B cell (primary cell): ENCODE data around the gene FAXDC2. TPM values are rescaled to one million over a fixed set of nuclear protein-coding genes. Genes with fewer than 3 reads are reported as not detected.

Experiments
- ATAC-seq: fragments of 200-7000 bp; cut with Tn5 transposase; one replicate; pipeline ENCODE4 v1.10.0; 2021; ENCODE audit warnings: low read depth, mild to moderate bottlenecking, moderate number of reproducible peaks, moderate library complexity
- CTCF ChIA-PET: fragments of 350-600 bp; sonication (Branson Sonifier 250); formaldehyde crosslinking; loops from one replicate; lab custom pipeline; 2021; ENCODE audit warnings: antibody characterized with exemption, inconsistent platforms; lab: Charles Lee
- POLR2A ChIA-PET: fragments of 350-600 bp; sonication (Branson Sonifier 250); formaldehyde crosslinking; loops from one replicate; lab custom pipeline; 2021; ENCODE audit warnings: antibody characterized with exemption; lab: Charles Lee
- DNase-seq: peaks from one replicate; pipeline ENCODE4 v3.0.0; 2013
- H2AFZ ChIP-seq: 2 replicates; pipeline ENCODE4 v1.6.1; 2012; ENCODE audit warnings: mild to moderate bottlenecking, low read depth, low read length; ENCODE audit not compliant: insufficient read depth, poor library complexity, severe bottlenecking
- H3K27ac ChIP-seq, 2 donors: 1 replicate in 1 of 2; 2 replicates in 1 of 2; pipeline ENCODE4 v1.5.1; 2012 to 2013; ENCODE audit warnings: low read length in 2 of 2, mild to moderate bottlenecking in 2 of 2, moderate library complexity in 1 of 2
- H3K27me3 ChIP-seq, 4 experiments: fragments of 200-600 bp in 1 of 4; sonication (generic) in 1 of 4; replicated peaks in 1 of 4; 1 replicate in 2 of 4; 2 replicates in 2 of 4; pipeline versions ENCODE4 v1.6.1 to v1.7.0; 2013 to 2016; ENCODE audit warnings: low read length in 3 of 4, mild to moderate bottlenecking in 2 of 4, mixed read lengths in 1 of 4, moderate library complexity in 1 of 4; ENCODE audit not compliant: insufficient read depth in 4 of 4, control insufficient read depth in 3 of 4; ENCODE audit errors: control extremely low read depth in 1 of 4
- H3K36me3 ChIP-seq, 2 experiments: replicated peaks in 1 of 2; 1 replicate in 1 of 2; 2 replicates in 1 of 2; pipeline versions ENCODE4 v1.6.1 to v1.7.1; 2013; ENCODE audit warnings: low read length in 1 of 2; ENCODE audit not compliant: insufficient read depth in 2 of 2, control insufficient read depth in 1 of 2; ENCODE audit errors: control extremely low read depth in 1 of 2, extremely low read depth in 1 of 2
- H3K4me1 ChIP-seq, 2 donors: fragments of 200-600 bp in 1 of 2; sonication (generic) in 1 of 2; 1 replicate in 1 of 2; 2 replicates in 1 of 2; pipeline versions ENCODE4 v1.5.1 to v1.6.1; 2013 to 2017; ENCODE audit warnings: low read length in 2 of 2; ENCODE audit not compliant: control insufficient read depth in 2 of 2, insufficient read depth in 2 of 2
- H3K4me2 ChIP-seq: replicated peaks from 2 replicates; pipeline ENCODE3; 2012; ENCODE audit warnings: mild to moderate bottlenecking, low read depth, low read length; ENCODE audit not compliant: poor library complexity, severe bottlenecking
- H3K4me3 ChIP-seq, 5 experiments: fragments of 200-600 bp in 1 of 5; sonication (generic) in 1 of 5; 1 replicate in 3 of 5; 2 replicates in 2 of 5; pipeline versions ENCODE4 v1.5.1 to v1.7.0; 2011 to 2016; ENCODE audit warnings: low read length in 4 of 5, mild to moderate bottlenecking in 4 of 5, low read depth in 2 of 5, control low read depth in 1 of 5, moderate library complexity in 1 of 5; ENCODE audit not compliant: insufficient read depth in 1 of 5; ENCODE audit errors: control extremely low read depth in 1 of 5, extremely low read depth in 1 of 5
- H3K79me2 ChIP-seq: fragments of 200-600 bp; sonication (generic); one replicate; pipeline ENCODE4 v1.6.0; 2016; ENCODE audit warnings: low read length; ENCODE audit not compliant: control insufficient read depth, insufficient read depth
- H3K9ac ChIP-seq: fragments of 200-600 bp; sonication (generic); 2 replicates; pipeline ENCODE4 v1.6.1; 2017; ENCODE audit warnings: mild to moderate bottlenecking, low read length, moderate library complexity
- H3K9me3 ChIP-seq, 3 donors: one replicate each; pipeline versions ENCODE4 v1.6.1 to v1.7.1; 2013; ENCODE audit warnings: low read length in 2 of 3; ENCODE audit not compliant: control insufficient read depth in 2 of 3, insufficient read depth in 1 of 3; ENCODE audit errors: control extremely low read depth in 1 of 3
- H4K20me1 ChIP-seq: 2 replicates; pipeline ENCODE4 v1.6.0; 2012; ENCODE audit warnings: mild to moderate bottlenecking, low read length; ENCODE audit not compliant: insufficient read depth, control insufficient read depth, poor library complexity, severe bottlenecking
- H3K27ac Mint-ChIP-seq: one replicate; pipeline ENCODE4 v1.8.0; 2021; ENCODE audit warnings: mixed read lengths
- H3K27me3 Mint-ChIP-seq: one replicate; pipeline ENCODE4 v1.8.0; 2021; ENCODE audit warnings: mixed read lengths
- H3K4me1 Mint-ChIP-seq: one replicate; pipeline ENCODE4 v1.8.0; 2021; ENCODE audit warnings: mixed read lengths
- H3K4me3 Mint-ChIP-seq: one replicate; pipeline ENCODE4 v1.8.0; 2021; ENCODE audit warnings: mixed read lengths
- H3K9me3 Mint-ChIP-seq: one replicate; pipeline ENCODE4 v1.8.0; 2022; ENCODE audit warnings: mixed read lengths; ENCODE audit not compliant: insufficient read depth
- EZH2 ChIP-seq: IDR thresholded peaks from 2 replicates; pipeline ENCODE4 v1.6.1; 2012; ENCODE audit warnings: borderline replicate concordance, low read depth, mild to moderate bottlenecking, moderate library complexity, low read length; ENCODE audit not compliant: insufficient read depth, poor library complexity, severe bottlenecking
- WGBS: methylation state at CpG from one replicate; pipeline ENCODE4 v1.1.5; 2013; ENCODE audit warnings: missing lambda C conversion rate; ENCODE audit not compliant: insufficient coverage; 5-methylcytosine and 5-hydroxymethylcytosine counted together
- intact Hi-C: fragments of 100-400 bp; cut with micrococcal nuclease; formaldehyde crosslinking; loops from one replicate; pipeline ENCODE4 v1.10.0; 2022
- polyA plus RNA-seq: library from polyadenylated mRNA; depleted of rRNA; stranded (reverse); fragments of >200 nt; gene quantifications from 2 replicates; pipeline ENCODE4 v1.2.3, GENCODE V29; 2012
- total RNA-seq, 2 donors: library from RNA; stranded (reverse); fragments of 120-200 nt in 1 of 2; gene quantifications; 1 replicate in 1 of 2; 2 replicates in 1 of 2; pipeline versions ENCODE4 v1.2.3 to v1.2.4, GENCODE V29; 2013 to 2022
- TF ChIP-seq, protein P1 (sequence below): fragments of 200-600 bp; IDR thresholded peaks from one replicate; pipeline ENCODE4 v1.8.0; 2022; ENCODE audit warnings: antibody characterized with exemption, mild to moderate bottlenecking

FAXDC2 gene
- total and polyA plus RNA-seq, 2 donors (not counting 1 experiment from before 2014, with no cell fraction given), result 0.07 TPM; not detected in 1

DNA sequence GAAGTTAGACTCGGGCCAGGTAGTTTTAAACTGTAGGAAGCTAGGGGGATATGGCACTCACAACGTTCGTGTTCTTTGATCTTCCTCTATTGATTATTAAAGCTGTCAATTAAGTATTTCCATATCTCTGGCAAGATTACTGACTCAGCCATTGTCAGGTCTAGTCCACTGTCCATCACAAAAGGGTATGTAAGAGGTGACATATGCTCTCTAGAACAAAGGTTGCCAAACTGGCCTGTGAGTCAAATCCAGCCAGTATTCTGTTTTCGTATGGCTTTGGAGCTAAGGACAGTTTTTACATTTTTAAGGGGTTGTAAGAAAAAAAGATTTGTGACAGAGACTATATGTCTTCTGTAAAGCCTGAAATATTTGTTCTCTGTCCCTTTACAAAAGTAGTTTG, 44.2 kb downstream of the FAXDC2 start:
- CTCF ChIA-PET, result interaction anchor here (0.9 kb wide), 1 partner anchor 156 kb away, joined by 5 read pairs; no protein-coding TSS in a partner anchor

DNA sequence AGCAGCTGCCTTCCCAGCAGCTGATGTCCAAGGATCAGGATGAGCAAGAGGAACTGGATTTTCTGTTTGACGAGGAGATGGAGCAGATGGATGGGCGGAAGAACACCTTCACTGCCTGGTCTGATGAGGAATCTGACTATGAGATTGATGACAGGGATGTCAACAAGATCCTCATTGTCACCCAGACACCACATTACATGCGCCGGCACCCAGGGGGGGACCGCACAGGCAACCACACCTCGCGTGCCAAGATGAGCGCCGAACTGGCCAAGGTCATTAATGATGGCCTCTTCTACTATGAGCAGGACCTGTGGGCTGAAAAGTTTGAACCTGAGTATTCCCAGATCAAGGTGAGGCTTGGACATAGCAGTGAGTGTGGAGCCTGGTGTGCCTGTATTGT, 48.4 kb downstream of the FAXDC2 start:
- ChIA-PET CTCF (interaction anchor here (2.1 kb wide), 1 partner anchor 152 kb away, joined by 11 read pairs; no protein-coding TSS in a partner anchor), POLR2A (no interaction called here)
- no peaks in the 10 kb centered on the region for H3K4me1 ChIP-seq
- H3K4me1 Mint-ChIP-seq, result no peaks in the 10 kb centered on the region
- no peak overlapping the region for H2AFZ ChIP-seq
- WGBS, result 97% methylated on average over 6 of the region's 9 CpGs
- no peak overlapping the region for H3K9ac ChIP-seq
- no peak overlapping the region for H3K4me2 ChIP-seq
- peaks cover 24 to 90% of the 10 kb centered on the region in 2 experiments for H3K36me3 ChIP-seq
- ATAC-seq, result no peak
- H3K27me3 Mint-ChIP-seq, result no peaks in the 10 kb centered on the region
- TF ChIP-seq EZH2, result no peak
- TF ChIP-seq, protein P1, sequence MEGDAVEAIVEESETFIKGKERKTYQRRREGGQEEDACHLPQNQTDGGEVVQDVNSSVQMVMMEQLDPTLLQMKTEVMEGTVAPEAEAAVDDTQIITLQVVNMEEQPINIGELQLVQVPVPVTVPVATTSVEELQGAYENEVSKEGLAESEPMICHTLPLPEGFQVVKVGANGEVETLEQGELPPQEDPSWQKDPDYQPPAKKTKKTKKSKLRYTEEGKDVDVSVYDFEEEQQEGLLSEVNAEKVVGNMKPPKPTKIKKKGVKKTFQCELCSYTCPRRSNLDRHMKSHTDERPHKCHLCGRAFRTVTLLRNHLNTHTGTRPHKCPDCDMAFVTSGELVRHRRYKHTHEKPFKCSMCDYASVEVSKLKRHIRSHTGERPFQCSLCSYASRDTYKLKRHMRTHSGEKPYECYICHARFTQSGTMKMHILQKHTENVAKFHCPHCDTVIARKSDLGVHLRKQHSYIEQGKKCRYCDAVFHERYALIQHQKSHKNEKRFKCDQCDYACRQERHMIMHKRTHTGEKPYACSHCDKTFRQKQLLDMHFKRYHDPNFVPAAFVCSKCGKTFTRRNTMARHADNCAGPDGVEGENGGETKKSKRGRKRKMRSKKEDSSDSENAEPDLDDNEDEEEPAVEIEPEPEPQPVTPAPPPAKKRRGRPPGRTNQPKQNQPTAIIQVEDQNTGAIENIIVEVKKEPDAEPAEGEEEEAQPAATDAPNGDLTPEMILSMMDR, result no peak
- H3K27ac Mint-ChIP-seq, result no peak overlapping the region
- no peak overlapping the region for H3K4me3 ChIP-seq
- no peak overlapping the region for H3K27ac ChIP-seq
- peaks cover 7% of the 10 kb centered on the region for H3K79me2 ChIP-seq
- peaks cover 7% of the 10 kb centered on the region for H4K20me1 ChIP-seq
- H3K9me3 ChIP-seq, result no peaks in the 10 kb centered on the region
- intact Hi-C loops, result no loop called here
- no peak overlapping the region for H3K4me3 Mint-ChIP-seq
- H3K9me3 Mint-ChIP-seq, result no peaks in the 10 kb centered on the region
- no peak for DNase-seq
- H3K27me3 ChIP-seq, result no peaks in the 10 kb centered on the region

More for the DNA sequence above, 44.2 kb downstream of the FAXDC2 start:
- Histone ChIP-seq H3K9ac (no peak overlapping the region), H3K4me2 (no peak overlapping the region), H3K4me3 (no peak overlapping the region), H3K4me1 (no peaks in the 10 kb centered on the region), H2AFZ (no peak overlapping the region), H3K79me2 (peaks cover 7% of the 10 kb centered on the region), H3K27ac (no peak overlapping the region), H4K20me1 (peaks cover 7% of the 10 kb centered on the region), H3K36me3 (peaks cover 32 to 87% of the 10 kb centered on the region in 2 experiments), H3K9me3 (no peaks in the 10 kb centered on the region), H3K27me3 (no peaks in the 10 kb centered on the region)
- 100% methylated on average over 1 of the region's 4 CpGs for WGBS
- Mint-ChIP-seq H3K9me3 (no peaks in the 10 kb centered on the region), H3K4me1 (no peaks in the 10 kb centered on the region), H3K27ac (no peak overlapping the region), H3K4me3 (no peak overlapping the region), H3K27me3 (no peaks in the 10 kb centered on the region)
- DNase-seq (no peak), ATAC-seq (no peak)
- no peak for TF ChIP-seq EZH2
- TF ChIP-seq, protein P1, result no peak
- intact Hi-C loops, result no loop called here
- POLR2A ChIA-PET, result no interaction called here
